CD4-positive, alpha-beta T cell treated with Interleukin-4 for 1 hour (primary cell): ENCODE data around the gene NOG.

ENCODE experiments used
- DNase-seq, 2 donors: peaks; one replicate each; pipeline ENCODE4 v3.0.0-alpha.2; 2020 to 2022

Gene NOG

DNA sequence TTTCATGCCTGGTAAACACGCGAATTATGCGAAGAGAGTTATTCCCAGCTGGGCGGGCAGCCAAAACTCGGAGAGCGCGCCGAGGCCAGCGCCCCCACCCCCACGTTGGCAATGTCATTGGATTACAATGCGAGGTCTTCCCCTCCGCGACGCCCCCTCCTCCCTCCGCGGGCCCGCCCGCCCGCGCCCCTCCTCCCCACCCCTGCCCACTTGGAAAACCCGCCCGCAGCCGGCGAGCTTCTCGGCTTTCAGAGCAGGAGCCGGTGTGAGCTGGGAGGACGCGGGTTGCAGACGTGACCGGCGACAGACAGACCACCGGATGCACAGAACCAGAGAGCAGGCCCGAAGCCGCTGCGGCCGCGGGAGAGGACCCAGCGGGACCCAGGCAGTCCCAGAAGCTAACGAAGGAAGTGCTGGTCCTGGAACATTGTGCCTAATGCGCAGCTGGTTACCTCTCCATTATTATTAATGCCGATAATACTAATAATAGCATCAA lies 4.0 kb downstream of the NOG start:
- DNase-seq, result no peak

DNA sequence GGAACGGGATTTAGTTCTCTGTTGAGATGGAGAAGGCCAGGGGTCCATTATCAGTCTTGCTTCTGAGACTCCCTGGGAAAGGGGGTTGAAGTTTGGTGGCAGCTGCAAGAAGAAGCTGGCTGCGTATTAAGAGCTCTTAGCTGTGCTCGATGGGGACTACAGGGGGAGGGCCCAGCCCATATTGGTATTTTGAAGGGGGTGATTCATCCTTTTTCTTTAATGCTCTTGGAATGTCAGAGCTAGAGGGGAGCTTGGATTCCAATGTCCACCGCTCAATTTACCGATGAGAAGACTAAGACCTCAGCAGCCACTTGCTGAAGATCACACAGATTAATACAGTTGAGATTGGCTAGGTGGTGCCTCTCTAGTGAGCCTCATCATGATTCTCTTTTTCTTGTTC lies 5.0 kb downstream of the NOG start:
- DNase-seq, result no peak

DNA sequence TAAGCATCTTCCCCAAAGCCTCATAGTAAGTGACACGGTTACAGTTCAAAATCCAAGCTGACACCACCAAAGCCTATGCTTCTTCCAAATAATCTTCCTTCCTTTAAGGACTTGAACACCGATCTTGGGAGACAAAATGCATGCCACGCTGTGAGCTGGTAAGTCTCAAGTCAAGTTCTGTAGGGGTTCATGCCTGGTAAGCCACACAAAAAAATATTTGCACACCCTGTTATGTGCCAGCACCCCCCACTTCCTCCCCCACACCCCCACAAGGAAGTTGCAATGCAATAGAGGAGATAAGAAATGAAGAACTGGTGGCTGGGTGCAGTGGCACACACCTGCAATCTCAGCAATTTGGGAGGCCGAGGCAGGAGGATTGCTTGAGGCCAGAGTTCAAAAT lies 5.6 kb downstream of the NOG start:
- DNase-seq, result no peak

DNA sequence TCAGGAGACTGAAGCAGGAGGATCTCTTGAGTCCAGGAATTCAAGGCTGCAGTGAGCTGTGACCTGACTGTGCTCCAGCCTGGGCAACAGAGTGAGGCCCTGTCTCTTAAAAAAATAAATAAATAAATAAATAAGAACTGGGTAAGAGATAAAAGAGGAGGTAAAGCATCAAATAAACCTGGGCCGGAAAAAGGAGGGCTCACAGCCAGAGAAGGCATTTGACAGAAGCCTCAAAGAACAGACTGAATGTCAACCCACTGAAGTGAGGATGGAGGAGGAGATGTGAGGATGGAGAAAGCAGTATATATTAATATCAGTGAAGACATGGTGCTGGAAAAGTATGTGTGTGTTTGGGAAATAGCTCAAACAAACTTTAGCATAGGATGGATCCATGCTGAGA lies 6.1 kb downstream of the NOG start:
- DNase-seq, result no peak

DNA sequence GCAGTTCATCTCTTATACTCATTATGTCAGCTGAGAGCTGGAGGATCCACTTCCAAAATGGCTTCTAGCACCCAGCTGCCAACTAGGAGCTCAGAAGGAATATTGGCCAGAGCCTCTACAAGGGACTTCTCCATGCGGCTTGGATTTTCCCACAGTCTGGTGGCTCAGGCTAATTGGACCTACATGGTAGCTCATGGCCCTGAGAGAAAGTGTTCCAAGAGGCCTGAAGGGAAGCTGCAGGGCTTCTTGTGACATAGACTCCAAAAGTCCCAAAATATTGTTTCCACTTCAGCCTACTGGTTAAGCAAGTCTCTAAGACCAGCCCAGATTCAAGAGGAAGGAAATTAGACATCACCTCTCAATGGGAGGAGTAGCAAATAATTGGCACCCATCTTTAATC lies 6.8 kb downstream of the NOG start:
- DNase-seq, result no peak

DNA sequence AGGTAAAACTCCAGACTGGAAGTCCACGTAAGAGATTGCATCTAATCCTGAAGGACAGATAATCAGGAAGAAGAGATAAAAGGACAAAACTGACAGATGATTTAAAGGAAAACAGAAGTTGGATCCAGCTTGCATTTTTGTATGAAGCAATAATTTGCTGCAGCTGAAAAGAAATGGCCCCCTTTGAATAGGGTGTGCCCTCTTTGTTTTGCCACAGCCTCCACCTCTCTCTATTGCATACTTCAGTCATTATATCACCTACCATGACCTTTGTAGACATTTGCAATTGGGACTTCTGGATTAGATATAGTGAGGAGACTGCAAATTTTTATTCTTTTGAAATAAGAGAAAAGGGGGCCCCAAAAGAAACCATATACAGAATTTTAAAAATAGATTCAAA lies 8.1 kb downstream of the NOG start:
- DNase-seq, result no peak

DNA sequence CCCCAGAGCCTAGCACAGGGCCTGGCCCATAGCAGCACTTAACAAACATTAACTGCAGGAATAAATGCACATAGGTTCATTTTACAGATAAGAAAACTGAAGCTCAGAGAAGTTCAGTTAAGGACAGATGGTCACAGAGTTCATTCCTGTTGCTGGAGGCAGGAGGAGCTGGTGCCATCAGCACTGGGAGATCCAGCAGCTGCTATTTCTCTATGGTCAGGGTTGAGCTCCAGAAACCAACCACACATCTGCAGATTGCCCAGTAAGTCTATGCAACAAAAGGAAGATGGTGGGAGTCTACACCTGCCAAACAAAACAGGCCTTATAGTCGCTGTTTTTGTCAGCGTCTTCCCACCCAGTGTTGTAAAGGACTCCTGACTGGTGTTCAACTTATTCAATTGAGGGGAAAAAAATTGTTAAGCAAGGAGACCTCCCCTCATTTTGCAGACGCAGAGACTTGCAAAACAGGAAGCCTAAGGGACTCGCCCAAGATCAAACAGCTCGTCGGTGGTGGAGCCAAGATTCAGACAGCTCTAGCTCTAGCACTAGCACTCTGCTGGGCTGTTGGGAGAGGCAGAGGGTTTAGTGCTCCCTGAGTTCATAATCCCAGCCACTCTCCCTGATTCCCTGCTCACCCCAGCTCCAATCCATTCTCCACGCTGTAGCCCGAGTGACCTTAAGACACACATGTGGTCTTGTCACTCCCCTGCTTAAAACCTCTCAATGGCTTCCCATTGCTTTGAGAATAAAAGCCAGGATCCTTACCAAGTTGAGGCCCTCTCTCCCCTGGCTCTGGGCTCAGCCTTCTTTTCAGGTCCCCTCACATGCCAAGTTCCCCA lies 9.0 kb downstream of the NOG start:
- DNase-seq, result peak; percentile 26 to 68

DNA sequence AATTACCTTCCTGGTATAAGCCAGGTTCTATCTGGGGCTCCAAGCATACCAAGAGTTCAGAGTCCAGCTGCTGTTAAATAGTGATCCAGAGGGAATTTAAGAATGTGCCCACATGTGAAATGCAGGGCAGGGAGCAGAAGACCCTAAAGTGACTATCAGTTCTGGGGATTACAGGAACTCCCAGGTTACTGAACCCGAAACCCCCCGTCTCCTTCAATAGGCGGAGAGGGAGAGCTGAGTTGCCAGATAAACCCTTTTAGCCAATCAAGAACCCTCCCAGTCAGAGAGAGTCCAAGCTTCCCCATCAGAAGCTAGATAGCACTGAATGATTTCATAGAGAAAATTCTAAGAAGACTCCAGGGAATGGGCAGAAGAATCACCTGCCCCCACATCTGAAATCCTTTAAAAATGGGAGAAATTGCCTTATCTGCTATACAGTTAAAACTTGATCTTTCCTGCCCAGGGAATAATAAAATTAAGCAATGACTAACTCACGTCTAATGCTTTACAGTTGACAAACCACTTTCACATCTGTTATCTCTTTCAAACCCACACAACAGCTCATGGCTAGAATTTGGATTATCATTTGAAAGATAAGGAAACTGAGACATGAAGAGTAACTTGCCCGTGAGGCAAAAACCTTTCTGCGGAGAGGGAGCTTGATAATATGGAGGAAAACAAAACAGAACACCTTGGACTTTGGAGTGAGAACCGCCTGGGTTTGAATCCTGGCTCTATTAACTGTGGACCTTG lies 10.2 kb downstream of the NOG start:
- no peak for DNase-seq

DNA sequence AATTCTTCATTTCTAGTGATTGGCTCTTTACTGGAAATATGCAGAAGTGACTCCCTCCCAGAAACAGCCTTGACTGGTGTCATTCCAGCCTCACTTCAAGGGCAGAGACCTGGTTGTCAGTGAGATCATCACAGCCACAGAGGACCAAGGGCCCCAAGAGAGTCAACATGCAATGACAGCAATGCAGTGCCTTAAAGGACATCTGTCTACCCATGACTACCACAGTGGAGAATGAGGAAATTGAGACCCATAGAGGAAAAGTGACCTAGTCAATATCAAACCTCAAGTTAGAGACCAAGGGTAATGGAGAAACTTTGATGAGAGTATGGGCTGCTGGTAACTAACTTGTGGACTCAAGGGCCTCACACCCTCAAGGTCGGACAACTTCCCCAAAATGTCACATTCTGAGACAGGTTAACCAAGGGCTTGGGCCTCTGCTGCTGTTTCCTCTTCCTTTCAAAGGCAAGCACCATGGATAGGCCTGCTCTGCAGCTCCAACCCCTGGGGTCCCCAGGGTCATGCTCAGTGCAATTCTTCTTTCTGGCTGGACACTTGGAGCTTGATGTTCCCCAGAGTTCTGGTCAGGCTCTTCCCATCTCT lies 11.3 kb downstream of the NOG start:
- DNase-seq, result no peak

DNA sequence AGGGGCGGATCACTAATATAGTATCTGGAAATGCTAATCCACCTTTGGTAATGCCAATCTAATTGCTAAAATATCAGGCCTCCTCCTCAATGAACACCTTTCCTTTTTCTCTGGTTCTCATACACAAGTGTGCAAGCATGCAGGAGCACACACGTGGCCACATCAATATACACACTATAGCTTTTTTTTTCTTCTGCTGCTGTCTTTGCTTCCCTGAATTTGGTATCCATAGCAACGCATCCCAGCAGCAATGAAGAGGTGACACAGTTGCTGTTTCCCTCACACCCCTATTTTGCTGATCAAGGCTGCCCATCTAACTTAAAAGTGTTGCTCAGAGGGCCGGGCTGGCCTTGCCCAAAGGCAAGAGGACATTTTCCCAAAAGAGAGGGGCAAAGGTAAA lies 15.4 kb downstream of the NOG start:
- DNase-seq, result no peak

DNA sequence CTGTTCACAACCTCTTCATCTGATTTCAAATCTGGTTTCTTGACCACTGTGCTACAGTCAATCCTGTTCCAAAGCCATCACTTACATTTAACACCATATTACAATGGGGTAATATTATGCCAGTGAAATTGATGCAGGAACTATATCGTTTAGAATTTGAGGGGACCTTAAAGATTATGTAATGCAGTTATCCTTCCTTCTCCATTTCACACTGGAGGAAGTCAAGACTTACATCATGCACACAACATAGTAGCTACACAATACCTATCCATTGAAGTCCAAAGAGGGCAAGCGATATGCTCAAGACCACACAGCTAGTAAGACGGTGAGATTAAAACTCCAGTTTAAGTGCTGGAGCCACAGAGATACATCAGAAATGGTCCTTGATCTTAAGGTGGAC lies 16.8 kb downstream of the NOG start:
- DNase-seq, result no peak

DNA sequence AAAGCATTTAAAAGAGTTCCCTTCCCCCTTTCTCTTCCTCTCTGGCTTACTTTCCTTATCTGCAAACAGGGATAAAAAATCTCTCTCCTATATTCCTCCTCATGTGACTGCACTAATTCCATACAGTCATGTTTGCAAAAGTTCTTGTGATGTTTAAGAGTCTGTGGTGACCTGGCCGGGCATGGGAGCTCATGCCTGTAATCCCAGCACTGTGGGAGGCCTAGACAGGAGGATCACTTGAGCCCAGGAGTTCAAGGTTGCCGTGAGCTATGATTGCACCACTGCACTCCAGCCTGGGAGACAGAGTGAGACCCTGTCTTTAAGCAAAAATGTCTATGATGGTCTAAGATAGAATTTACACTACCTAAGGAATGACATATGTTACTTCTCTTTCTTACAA lies 19.6 kb downstream of the NOG start:
- DNase-seq, result no peak

DNA sequence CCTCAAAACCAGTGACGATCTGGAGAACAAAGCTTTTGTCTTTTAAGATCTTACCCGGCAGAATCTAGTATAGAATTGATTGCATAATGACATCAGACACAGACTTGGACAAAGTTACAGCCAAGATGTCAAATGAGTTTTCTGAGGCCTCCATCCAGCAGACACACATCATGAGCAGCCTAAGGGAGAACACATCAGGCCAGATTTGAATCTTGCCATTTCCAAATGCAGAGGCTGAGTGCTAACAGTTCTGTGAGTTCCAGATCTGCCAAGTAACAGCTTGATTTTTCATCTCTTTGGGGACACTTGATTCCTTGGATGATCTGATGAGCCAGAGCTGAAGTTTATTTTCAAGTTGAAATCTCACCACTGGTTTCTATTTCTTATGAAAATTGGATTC lies 21.0 kb downstream of the NOG start:
- DNase-seq, result no peak

DNA sequence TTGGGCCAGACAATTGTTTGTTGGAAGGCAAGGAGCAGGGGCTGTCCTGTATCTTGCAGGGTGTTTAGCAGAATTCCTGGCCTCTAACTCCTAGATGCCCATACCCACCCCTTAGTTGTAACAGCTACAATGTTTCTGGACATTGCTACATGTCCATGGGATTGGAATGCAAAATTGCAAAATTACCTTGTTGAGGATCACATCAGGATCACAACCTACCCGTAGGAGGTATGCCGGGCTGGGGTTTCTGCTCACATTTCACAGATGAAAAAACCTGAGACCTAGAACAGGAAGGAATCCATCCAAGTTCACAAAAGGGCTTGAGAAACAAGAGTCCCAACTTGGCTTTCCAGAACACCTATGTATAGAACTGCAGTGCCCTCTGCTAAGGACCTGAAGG lies 22.7 kb downstream of the NOG start:
- DNase-seq, result no peak

DNA sequence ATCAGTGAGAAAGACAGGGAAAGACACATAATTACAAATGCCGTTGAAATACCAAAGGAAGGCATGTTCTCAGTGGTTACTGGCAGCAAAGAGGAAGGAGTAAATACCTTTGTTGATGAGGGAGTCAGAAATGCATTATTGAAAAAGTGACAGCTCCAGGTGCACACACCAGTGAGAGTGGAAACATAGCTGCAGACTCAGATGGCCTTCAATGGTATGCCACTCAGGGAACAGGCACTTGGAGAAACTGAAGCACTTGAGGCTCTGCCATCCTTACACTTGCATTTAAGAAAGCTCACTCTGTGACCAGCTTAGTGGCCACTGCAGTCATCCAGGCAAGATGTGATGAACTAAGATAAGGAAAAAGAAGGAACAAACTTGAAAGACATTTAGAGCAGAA lies 29.9 kb downstream of the NOG start:
- no peak for DNase-seq

DNA sequence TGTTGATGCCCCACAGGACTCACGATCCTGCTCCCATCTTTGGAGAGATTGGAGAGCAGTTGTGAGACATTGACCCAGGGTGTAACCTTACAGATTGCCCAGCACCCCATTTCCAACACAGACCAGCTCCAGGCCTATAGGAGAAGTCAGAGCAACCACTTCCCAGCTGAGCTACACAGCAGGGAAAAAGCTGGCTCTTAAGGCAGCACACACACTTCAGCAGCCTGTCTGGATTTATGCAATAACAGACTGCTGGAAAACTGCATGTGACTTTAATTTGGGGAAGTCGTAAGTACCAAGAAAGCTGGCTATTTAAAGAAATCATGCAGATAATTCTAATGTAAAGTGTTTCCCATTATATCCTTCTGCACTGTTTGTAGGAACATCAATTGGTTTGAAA lies 30.8 kb downstream of the NOG start:
- DNase-seq, result no peak

DNA sequence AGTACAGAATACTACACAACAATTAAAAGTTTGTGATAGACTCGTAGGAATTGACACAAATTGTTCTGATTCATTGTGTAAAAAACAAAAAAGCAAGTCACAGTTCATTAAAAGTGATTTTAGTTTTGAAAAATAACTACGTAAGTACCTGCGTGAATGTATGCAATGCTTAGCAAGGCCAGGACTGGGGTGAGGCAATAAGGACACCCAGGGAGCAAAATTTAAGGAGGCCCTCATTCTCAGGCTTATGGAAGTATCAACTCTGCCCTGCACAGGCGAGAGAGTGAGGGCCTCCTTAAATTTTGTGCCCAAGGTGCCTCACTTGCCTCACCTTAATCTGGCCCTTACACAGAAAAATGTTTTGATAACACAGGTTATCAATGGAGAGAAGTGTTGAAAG lies 31.4 kb downstream of the NOG start:
- DNase-seq, result no peak

DNA sequence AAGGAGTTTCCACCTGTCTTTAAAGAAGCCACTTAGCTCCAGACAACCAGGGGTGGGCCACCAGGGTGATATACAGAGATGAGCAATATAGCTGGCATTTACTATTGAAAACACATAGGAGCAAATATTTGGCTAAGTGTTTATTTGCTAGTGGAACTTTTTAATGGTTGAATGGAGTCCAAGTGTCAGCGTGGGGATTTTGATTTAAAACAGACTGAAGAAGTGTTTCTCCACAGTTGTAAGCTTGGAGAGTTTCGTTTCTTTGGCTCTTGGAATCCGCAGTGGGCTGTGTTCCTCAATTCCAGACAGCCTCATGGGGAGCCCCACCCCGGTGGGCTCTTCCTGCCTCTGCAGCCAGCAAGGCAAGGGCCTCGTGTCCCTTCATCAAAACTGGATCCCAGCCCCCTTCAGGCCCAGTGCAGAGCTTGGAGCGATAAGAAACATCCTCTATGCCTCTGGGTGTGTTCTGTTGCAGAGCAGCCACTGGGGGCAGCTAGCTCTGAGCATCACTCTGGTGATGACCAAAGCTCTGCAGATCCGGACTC lies 36.1 kb downstream of the NOG start:
- no peak for DNase-seq

DNA sequence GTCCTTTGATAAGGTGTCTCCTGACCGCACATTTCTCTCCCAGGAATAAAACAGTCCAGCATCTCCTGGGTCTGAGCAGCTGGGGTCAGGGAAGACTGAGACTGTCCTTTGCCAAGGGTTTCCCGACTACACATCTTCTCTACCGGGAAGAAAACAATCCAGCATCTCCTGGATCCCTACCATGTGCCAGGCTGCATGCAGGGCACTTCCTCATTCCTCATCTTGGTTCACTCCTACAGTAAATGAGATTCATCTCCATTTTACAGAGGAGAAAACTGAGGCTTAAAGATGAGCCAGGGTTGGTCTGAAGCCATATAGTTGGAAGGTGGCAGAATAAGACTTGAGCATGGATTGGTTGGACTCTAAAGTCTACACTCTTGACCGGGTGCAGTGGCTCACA lies 36.7 kb downstream of the NOG start:
- DNase-seq, result no peak

DNA sequence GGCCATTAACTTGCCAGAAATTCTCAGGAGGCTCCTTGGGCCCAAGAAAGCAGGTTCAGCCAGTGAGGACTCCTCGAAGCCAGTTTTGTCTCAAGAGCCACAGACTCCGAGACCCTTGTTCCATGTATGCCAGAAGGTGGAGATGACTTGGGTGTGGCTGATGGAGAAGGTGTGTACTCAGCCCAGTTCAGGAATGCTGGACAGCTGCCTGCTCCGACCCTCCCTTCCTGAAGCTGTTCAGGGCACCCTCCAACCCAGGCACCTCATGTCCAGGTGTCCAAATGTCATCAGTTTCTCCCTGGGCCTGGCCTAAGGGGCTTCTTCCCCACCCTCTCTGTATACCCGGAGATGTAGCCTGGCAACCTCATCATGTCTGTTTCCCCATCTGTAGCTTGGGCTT lies 40.2 kb downstream of the NOG start:
- no peak for DNase-seq

DNA sequence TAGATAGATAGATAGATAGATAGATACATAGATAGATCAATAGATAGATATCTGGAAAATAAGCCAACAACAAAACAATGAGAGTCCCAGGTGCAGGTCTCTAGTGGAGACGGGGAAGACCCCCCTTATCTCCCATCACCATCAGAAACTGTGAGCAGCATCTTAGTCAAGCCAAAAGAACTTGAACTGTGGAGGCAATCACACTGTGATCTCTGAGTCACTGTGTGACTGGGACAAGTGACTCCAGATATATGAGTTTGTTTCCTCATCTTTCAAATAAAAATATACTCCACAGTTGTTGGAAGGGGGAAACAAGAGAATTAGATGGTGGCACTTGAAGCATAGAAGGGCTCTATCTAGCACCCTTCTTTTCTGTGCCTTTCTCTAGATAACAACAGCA lies 42.1 kb downstream of the NOG start:
- no peak for DNase-seq

DNA sequence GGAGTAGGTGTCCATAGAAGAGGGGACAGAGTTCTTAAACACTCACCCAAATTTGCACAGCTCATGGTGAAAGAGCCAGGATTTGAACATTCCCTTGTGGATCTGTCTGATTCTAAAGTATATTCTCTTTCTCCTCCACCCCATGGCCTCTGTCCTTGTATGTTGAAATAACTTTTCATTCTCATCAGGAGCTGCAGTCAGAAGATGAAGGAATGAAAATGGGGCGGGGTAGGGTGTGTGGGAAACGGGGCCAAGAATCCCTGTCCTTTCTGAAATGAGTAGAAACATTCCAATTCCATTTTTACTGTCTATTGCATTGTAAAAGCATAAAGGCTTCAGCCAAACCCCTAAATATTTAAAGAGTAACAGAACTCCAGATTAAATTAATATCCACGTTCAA lies 42.8 kb downstream of the NOG start:
- no peak for DNase-seq

DNA sequence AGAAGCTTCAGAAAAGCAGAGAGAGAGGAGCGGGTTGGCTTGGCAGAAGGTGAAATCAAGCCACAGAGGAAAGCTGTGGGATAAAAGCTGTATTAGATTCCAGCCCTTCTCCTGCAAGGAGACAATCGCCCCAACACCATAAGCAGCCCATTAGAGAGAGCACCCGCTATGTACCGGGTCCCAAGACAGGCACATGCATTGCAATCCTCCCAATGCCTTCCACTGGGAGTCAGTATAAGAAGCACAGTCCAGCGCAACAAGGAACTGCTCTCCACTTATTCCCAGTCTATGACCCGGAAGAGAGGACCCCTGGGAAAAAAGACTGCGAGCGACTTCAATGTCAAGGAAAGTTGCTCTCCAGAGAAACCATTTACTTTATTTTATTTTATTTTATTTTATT lies 43.8 kb downstream of the NOG start:
- no peak for DNase-seq

DNA sequence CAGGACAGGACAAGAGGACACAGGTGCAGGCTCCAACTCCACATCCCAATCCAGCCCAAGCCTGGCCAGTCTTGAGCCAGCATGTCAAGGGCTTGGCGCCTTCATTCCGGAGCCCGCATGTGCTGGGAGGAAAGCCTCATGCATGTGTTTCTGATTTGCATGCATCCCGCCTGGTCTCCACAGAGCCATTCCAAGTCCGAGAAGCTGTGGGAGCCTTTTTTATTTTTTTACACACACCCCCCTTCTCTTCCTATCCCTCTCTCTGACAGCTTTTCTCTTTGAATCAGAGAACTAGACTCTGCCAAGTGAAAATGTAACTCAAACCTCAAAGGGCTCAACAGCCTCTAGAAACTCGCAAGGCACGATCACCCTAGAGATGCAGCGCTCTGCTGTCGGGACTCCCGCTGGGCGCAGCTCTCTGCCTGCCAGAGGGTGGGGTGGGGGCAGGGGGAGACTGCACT lies 45.1 kb downstream of the NOG start:
- no peak for DNase-seq
